NCI-H187 treated with DMSO at 0.1 percent for 48 hours (cell line): ENCODE measurements around the gene GNAS.
"Not testable (repeated sequence)": the region's sequence is repeated elsewhere in the genome, so short reads cannot be mapped to it uniquely, and the experiment has no call there.

Experiments
- DNase-seq: peaks from one replicate; lab custom pipeline; 2025; lab: John Stamatoyannopoulos, UW

GNAS gene

DNA sequence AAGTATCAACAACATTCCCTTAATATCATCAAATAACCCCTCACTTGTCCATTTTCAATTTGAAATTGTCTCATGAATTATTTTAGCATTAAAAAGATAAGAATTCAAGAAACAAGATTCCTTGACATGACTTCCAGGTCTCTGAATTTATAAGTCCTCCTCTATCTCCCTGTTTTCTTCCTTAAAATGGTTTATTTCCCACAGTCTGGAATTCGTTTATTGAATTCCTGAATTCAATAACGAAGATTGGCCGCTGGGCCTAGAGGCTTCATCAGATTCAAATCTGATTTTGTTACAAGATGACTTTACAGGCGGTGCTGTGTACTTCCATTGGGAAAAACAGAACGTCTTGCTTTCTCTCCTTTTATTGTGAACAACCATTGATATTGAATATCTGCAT is 79.7 kb downstream of the GNAS start:
- DNase-seq: no peak

- no peak for DNase-seq
Measured at GRCh38 chr20:58938078-58938477, 85.6 kb downstream of the GNAS start.

GRCh38 chr20:58938541-58938940 is 86.0 kb downstream of the GNAS start:
- no peak for DNase-seq

DNA sequence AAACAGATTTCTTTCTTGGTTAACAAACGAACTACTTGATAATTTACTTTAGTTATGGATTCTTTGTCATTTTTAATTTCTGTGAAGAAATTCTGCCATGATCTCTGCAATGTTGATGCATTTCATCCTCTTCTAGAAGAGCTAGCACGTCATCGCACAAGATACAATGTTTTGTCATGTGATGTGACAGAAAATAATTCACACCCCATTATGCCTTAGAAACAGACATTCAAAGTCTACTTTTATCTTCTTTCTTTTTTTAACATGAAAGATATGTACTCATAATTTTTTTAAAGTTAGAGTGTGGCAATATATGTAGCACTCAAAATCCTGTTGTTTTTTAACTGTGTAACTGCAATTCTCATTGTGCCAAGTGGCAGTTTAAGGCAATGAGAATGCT is 89.0 kb downstream of the GNAS start:
- no peak for DNase-seq

DNA sequence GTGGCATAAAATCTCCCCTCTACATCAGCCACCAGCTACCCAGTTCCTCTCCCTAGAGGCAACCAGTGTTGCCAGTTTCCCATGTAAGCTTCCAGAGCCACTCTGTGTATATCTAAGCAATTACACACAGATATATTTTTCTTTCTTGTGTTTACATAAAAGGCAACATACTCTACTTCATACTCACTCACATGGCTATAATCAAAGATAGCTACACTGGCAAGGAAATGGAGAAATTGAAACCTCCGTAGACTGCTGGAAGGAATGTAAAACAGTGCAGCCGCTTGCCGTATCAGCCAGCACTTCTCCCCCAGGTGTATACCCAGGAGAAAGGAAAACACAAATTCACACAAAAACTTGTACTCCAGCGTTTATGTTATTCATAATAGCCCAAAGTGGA is 90.0 kb downstream of the GNAS start:
- no peak for DNase-seq

DNA sequence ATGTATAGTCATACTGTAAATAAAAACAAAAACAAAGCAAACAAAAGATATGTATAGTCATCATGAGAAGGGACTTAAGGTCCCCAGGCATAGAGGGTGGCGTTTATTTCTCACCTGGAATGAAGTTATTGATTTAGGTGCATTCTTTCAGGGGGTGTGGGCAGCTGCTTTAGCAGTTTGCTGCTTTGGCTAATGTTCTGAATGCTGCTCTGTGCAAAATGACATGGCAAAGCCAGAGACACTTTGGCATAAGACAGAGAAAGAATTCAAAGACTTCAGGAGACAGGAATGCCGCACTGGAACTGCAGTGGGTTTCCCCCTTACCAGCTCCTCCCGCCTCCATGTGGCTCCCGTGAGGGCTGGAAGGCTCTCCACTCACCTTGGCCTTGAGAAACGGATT is 92.1 kb downstream of the GNAS start:
- no peak for DNase-seq

- no peak for DNase-seq
Measured at GRCh38 chr20:58945965-58946631, 93.6 kb downstream of the GNAS start.

- DNase-seq: not testable (repeated sequence)
Measured at GRCh38 chr20:58947797-58948388, 95.4 kb downstream of the GNAS start.

DNA sequence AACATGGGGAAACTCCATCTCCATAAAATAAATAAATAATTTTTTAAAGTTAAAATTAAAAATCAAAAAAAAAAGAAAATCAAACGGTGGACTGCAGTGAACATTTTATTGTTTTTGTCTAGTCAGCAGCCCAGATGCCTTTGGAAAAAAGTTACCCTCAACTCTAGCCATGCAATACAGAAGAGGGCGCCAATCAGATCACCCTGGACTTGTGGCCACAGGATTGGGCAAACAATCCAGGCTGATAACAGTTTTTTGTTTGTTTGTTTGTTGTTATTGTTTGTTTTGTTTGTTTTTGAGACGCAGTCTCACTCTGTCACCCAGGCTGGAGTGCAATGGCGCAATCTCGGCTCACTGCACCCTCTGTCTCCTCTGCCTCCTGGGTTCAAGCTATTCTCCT is 98.1 kb downstream of the GNAS start:
- DNase-seq: no peak

DNA sequence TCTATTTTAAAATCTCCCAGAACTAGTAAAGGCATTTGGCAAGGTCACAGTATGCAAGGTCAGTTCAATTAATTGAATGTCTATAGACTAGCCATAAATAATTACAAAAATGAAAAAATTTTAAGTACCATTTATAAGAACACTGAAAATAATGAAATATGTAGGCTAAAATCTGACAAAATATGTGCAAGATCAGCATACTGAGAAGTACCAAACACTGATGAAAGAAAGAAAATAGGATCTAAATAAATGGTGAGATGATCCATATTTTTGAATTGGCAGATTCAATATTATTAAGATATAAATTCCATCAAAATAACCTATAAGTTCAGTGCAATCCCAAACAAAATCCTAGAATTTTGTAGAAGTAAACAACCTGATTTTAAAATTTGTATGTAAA is 100.5 kb downstream of the GNAS start:
- no peak for DNase-seq

DNA sequence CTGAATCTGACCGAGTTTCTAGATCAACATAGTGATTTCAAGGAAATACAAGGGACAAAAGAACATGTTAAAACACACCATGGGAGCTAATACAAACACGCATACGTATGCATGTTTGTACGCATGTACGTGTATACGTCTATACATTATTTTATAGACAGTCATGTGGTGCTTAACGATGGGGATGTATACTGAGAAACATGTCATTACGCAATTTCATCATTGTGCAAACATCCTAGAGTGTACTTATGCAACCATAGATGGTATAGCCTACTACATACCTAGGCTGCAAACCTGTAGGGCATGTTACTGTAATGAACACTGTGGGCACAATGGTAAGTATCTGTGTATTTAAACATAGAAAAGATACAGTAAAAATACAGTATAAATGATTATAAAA is 103.6 kb downstream of the GNAS start:
- no peak for DNase-seq

GRCh38 chr20:58959652-58960051 is 107.1 kb downstream of the GNAS start:
- DNase-seq: no peak
